ENCODE measurements around the gene TRIM38.

DNA sequence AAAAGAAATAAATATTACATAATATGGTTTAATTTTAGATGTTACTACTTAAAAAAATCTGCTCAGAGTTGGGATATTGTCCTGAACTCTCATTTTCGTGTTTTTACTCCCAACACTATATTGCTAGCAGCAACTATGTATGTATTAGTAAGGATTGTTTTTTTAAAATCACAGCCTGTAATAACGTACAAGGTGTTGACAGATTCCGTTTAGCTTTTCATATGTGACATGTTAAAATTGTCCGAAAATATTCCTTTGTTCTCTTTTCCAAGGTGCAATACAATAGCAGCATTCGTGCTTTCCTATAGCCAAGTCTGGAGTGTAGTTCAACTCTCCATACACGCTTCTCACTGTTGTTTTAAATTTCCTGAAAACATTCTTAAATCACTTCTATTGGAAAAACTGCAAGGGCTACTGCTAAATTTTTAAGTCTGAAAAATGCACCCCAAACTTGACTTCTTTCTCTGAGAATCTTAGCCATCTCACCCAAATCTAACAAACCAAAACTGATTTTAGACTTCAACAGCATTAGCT, 65.7 kb downstream of the TRIM38 start:
- TF ChIP-seq, protein P1, sequence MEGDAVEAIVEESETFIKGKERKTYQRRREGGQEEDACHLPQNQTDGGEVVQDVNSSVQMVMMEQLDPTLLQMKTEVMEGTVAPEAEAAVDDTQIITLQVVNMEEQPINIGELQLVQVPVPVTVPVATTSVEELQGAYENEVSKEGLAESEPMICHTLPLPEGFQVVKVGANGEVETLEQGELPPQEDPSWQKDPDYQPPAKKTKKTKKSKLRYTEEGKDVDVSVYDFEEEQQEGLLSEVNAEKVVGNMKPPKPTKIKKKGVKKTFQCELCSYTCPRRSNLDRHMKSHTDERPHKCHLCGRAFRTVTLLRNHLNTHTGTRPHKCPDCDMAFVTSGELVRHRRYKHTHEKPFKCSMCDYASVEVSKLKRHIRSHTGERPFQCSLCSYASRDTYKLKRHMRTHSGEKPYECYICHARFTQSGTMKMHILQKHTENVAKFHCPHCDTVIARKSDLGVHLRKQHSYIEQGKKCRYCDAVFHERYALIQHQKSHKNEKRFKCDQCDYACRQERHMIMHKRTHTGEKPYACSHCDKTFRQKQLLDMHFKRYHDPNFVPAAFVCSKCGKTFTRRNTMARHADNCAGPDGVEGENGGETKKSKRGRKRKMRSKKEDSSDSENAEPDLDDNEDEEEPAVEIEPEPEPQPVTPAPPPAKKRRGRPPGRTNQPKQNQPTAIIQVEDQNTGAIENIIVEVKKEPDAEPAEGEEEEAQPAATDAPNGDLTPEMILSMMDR (IDR thresholded peaks at IDR 0.05) = no peak
- no peak for TF ChIP-seq POLR2A (IDR thresholded peaks at IDR 0.05)

Measured in lower leg skin (tissue), 3 donors.